ENCODE measurements around the gene KCNMB3. TPM values are rescaled to one million over a fixed set of nuclear protein-coding genes. Genes with fewer than 3 reads are reported as not detected.
"Not testable (repeated sequence)": the region's sequence is repeated elsewhere in the genome, so short reads cannot be mapped to it uniquely, and the experiment has no call there.

Gene KCNMB3
- total RNA-seq, 1 donor from 2014 or later, result 4.4 TPM

DNA sequence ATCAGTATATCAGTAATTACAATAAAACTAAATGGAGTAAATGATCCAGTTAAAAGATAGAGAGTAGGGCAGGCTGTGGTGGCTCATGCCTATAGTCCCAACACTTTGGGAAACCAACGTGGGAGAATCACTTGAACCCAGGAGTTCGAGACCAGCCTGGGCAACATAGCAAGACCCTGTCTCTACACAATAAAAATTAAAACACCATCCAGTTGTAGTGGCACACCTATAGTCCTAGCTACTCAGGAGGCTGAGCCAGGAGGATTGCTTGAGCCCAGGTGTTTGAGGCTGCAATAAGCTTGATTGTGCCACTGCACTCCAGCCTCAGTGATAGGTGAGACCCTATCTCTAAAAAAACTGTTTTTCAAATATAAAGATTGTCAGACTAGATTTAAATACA lies 5.9 kb upstream of the KCNMB3 start:
- H3K27ac Mint-ChIP-seq, result no peak overlapping the region
- Histone ChIP-seq H3K79me2 (ENCODE audit: low read depth) (no peaks in the 10 kb centered on the region), H4K20me1 (ENCODE audit: low read depth) (no peaks in the 10 kb centered on the region), H3K27ac (no peak overlapping the region), H3F3A (ENCODE audit: low read depth) (no peaks in the 10 kb centered on the region), H3K27me3 (peaks cover 13% of the 10 kb centered on the region), H3K4me3 (no peak overlapping the region), H3K4me1 (no peaks in the 10 kb centered on the region), H3K9me3 (ENCODE audit: low read depth) (no peaks in the 10 kb centered on the region), H3K4me2 (no peak overlapping the region), H3K36me3 (no peaks in the 10 kb centered on the region), H2AFZ (replicated peaks) (no peak overlapping the region), H3K9ac (no peak overlapping the region)
- H3K27me3 Mint-ChIP-seq (ENCODE audit: insufficient read depth, low read depth), result peaks cover 3% of the 10 kb centered on the region
- peaks cover 7% of the 10 kb centered on the region for H3K36me3 Mint-ChIP-seq
- no peaks in the 10 kb centered on the region for H3K4me1 Mint-ChIP-seq
- no peak for TF ChIP-seq EZH2phosphoT487 (IDR thresholded peaks at IDR 0.05)
- no peak for TF ChIP-seq EZH2 (IDR thresholded peaks at IDR 0.05)
- no peak for TF ChIP-seq CTCF (IDR thresholded peaks at IDR 0.05)
- DNase-seq (ENCODE audit: low spot score), result no peak
- H3K4me3 Mint-ChIP-seq, result no peak overlapping the region
- peaks cover 23% of the 10 kb centered on the region for H3K9me3 Mint-ChIP-seq

DNA sequence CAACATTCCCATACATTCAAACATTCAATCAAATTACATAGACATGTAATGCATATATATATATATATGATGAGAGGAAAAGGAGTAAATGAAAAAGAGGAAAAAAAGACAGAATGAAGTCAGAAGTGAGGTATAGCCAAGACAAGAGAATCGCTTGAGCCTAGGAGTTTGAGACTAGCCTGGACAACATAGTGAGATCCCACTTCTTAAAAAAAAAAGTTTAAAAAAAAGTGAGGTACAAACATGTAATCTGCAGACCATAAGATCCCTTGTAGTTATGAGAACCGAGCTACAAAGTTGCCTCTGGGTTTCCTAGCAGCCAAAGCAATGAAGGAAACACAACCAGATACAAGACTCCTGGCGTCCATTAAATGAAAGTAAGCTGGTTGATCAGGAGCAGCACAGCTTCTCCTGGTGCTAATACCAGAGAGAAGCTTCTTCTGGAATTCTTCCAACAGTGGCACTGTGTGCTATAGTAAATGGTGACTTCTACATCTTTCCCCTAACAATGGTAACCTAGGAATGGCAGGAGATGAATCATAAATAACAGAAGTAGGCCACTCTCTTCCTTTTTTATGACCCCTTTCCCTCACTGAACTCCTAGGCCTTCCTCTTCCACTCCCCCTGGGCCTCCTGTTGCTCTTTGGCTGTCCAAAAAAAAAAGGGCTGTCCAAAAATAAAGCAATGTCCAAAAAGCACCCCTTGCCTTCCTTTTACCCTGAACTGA lies 3.5 kb downstream of the KCNMB3 start:
- H3K4me3 Mint-ChIP-seq, result no peak overlapping the region
- H4K20me1 ChIP-seq (ENCODE audit: low read depth), result no peaks in the 10 kb centered on the region
- no peak overlapping the region for H3K27ac ChIP-seq
- no peak for TF ChIP-seq EZH2 (IDR thresholded peaks at IDR 0.05)
- H3K36me3 Mint-ChIP-seq, result peaks cover 6% of the 10 kb centered on the region
- no peaks in the 10 kb centered on the region for H3K9me3 ChIP-seq (ENCODE audit: low read depth)
- no peaks in the 10 kb centered on the region for H3F3A ChIP-seq (ENCODE audit: low read depth)
- no peaks in the 10 kb centered on the region for H3K36me3 ChIP-seq
- H3K27me3 Mint-ChIP-seq (ENCODE audit: insufficient read depth, low read depth), result peaks cover 4% of the 10 kb centered on the region
- DNase-seq (ENCODE audit: low spot score), result no peak
- no peak overlapping the region for H3K27ac Mint-ChIP-seq
- no peaks in the 10 kb centered on the region for H3K79me2 ChIP-seq (ENCODE audit: low read depth)
- no peak overlapping the region for H2AFZ ChIP-seq (replicated peaks)
- no peaks in the 10 kb centered on the region for H3K9me3 Mint-ChIP-seq
- no peaks in the 10 kb centered on the region for H3K4me1 Mint-ChIP-seq
- H3K4me3 ChIP-seq, result no peak overlapping the region
- H3K4me2 ChIP-seq, result no peak overlapping the region
- H3K9ac ChIP-seq, result no peak overlapping the region
- H3K4me1 ChIP-seq, result no peaks in the 10 kb centered on the region
- H3K27me3 ChIP-seq, result no peaks in the 10 kb centered on the region

DNA sequence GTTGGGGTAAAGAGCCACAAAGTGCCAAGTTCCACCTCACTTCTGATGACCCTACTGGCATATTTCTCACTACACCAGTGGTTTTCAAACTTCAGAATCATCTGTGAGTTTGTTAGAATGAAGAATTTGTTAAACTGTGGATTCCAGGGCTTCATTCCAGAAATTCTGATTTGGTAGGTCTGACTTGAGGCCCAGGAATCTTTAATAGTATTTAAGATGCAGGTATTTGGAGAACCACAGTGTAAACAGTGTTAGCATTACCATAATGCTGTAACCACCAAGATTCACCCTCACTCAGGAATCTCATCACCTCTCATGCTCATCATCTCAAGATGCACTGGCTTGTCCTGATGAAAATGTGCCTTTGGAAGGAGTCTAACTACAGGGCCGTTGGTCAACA lies 6.0 kb downstream of the KCNMB3 start:
- Histone ChIP-seq H3K9me3 (ENCODE audit: low read depth) (no peaks in the 10 kb centered on the region), H3K27ac (no peak overlapping the region), H3K79me2 (ENCODE audit: low read depth) (no peaks in the 10 kb centered on the region), H3K4me2 (no peak overlapping the region), H3K9ac (no peak overlapping the region), H3K27me3 (no peaks in the 10 kb centered on the region), H4K20me1 (ENCODE audit: low read depth) (no peaks in the 10 kb centered on the region), H3F3A (ENCODE audit: low read depth) (no peaks in the 10 kb centered on the region), H3K36me3 (no peaks in the 10 kb centered on the region), H3K4me1 (no peaks in the 10 kb centered on the region), H2AFZ (replicated peaks) (no peak overlapping the region), H3K4me3 (no peak overlapping the region)
- Mint-ChIP-seq H3K36me3 (peaks cover 3% of the 10 kb centered on the region), H3K4me3 (no peak overlapping the region), H3K4me1 (no peaks in the 10 kb centered on the region), H3K27me3 (ENCODE audit: insufficient read depth, low read depth) (peaks cover 4% of the 10 kb centered on the region), H3K27ac (no peak overlapping the region), H3K9me3 (no peaks in the 10 kb centered on the region)
- no peak for DNase-seq (ENCODE audit: low spot score)
- no peak for TF ChIP-seq EZH2phosphoT487 (IDR thresholded peaks at IDR 0.05)
- TF ChIP-seq CTCF (IDR thresholded peaks at IDR 0.05), result no peak
- no peak for TF ChIP-seq EZH2 (IDR thresholded peaks at IDR 0.05)

DNA sequence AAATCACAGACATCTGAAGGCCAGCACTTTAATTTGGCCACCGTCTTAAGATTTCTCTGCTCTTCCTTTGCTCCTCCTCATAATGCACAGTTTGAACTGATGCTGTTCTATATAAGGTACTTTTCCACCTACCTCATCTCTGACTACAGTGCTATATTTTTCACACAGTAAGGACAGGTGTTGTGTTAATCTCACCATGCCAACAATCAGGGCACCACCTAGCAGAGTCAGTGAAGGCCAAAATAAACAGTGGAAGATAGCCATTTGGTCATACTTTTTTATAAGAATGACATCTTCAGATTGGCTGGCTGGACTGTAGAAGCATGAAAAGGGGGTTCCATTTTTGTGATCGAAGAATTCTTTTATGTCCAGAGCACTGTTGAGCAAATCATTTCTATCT lies 8.1 kb downstream of the KCNMB3 start:
- not testable (repeated sequence) for H3K4me3 Mint-ChIP-seq; H3K27me3 Mint-ChIP-seq (ENCODE audit: insufficient read depth, low read depth); H3K36me3 ChIP-seq; H3K9me3 ChIP-seq (ENCODE audit: low read depth); H3K27ac ChIP-seq; H3K9me3 Mint-ChIP-seq; H3K9ac ChIP-seq; H3K4me3 ChIP-seq; DNase-seq (ENCODE audit: low spot score); H3F3A ChIP-seq (ENCODE audit: low read depth); H3K36me3 Mint-ChIP-seq; H3K4me1 Mint-ChIP-seq; H3K4me1 ChIP-seq; H3K27me3 ChIP-seq; H4K20me1 ChIP-seq (ENCODE audit: low read depth); H3K27ac Mint-ChIP-seq; H2AFZ ChIP-seq (replicated peaks); H3K4me2 ChIP-seq; H3K79me2 ChIP-seq (ENCODE audit: low read depth)

DNA sequence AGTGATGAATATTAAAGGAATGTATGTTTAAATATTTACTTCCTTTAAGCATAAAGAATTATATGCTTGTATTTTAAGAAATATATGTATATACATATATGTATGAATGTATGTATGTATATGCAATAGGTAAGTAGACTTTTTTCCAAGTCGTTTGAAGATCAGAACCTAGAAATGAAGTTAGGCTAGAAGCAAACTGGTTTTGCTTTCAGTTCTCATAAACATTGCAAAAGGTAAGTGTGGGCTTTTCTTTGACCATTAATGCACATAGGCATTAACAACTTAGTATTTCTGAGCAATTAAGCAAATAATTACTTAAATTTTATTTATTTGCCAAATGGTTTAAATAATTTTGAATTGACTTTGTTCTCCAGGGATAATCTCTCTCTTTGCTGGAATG lies 10.6 kb downstream of the KCNMB3 start:
- DNase-seq (ENCODE audit: low spot score); H3K4me3 Mint-ChIP-seq; H3K4me3 ChIP-seq; H3K9me3 Mint-ChIP-seq; H3K4me2 ChIP-seq; H3K27me3 Mint-ChIP-seq (ENCODE audit: insufficient read depth, low read depth); H3K4me1 ChIP-seq; H3K9me3 ChIP-seq (ENCODE audit: low read depth); H3K27me3 ChIP-seq; H3K27ac ChIP-seq; H4K20me1 ChIP-seq (ENCODE audit: low read depth); H3K9ac ChIP-seq; H3F3A ChIP-seq (ENCODE audit: low read depth); H3K4me1 Mint-ChIP-seq; H3K36me3 Mint-ChIP-seq; H3K27ac Mint-ChIP-seq; H3K36me3 ChIP-seq; H3K79me2 ChIP-seq (ENCODE audit: low read depth); H2AFZ ChIP-seq (replicated peaks): not testable (repeated sequence)

All from neural progenitor cell (in vitro differentiated cells).